ENCODE measurements around the gene EXOSC5.
"Not testable (repeated sequence)": the region's sequence is repeated elsewhere in the genome, so short reads cannot be mapped to it uniquely, and the experiment has no call there.

Gene EXOSC5

GRCh38 chr19:41426116-41426841 lies 29.1 kb upstream of the EXOSC5 start:
- DNase-seq (ENCODE audit: low read depth), result no peak

- DNase-seq (ENCODE audit: low read depth), result no peak
Observed at GRCh38 chr19:41425174-41426115, 28.3 kb upstream of the EXOSC5 start.

GRCh38 chr19:41424335-41425173 lies 27.4 kb upstream of the EXOSC5 start:
- DNase-seq (ENCODE audit: low read depth), result no peak

- DNase-seq (ENCODE audit: low read depth), result no peak
Observed at GRCh38 chr19:41422955-41423354, 25.8 kb upstream of the EXOSC5 start.

GRCh38 chr19:41422456-41422855 lies 25.3 kb upstream of the EXOSC5 start:
- no peak for DNase-seq (ENCODE audit: low read depth)

- DNase-seq (ENCODE audit: low read depth), result no peak
Observed at GRCh38 chr19:41421973-41422372, 24.8 kb upstream of the EXOSC5 start.

- no peak for DNase-seq (ENCODE audit: low read depth)
Observed at GRCh38 chr19:41421314-41421713, 24.2 kb upstream of the EXOSC5 start.

- DNase-seq (ENCODE audit: low read depth), result no peak
Observed at GRCh38 chr19:41420101-41420880, 23.1 kb upstream of the EXOSC5 start.

GRCh38 chr19:41416194-41416674 lies 19.1 kb upstream of the EXOSC5 start:
- DNase-seq (ENCODE audit: low read depth), result no peak

GRCh38 chr19:41415154-41415571 lies 18.0 kb upstream of the EXOSC5 start:
- DNase-seq (ENCODE audit: low read depth), result no peak

- no peak for DNase-seq (ENCODE audit: low read depth)
Observed at GRCh38 chr19:41414461-41414860, 17.3 kb upstream of the EXOSC5 start.

GRCh38 chr19:41413947-41414346 lies 16.8 kb upstream of the EXOSC5 start:
- no peak for DNase-seq (ENCODE audit: low read depth)

- no peak for DNase-seq (ENCODE audit: low read depth)
Observed at GRCh38 chr19:41412953-41413352, 15.8 kb upstream of the EXOSC5 start.

- DNase-seq (ENCODE audit: low read depth), result no peak
Observed at GRCh38 chr19:41411968-41412265, 14.8 kb upstream of the EXOSC5 start.

GRCh38 chr19:41411100-41411967 lies 14.2 kb upstream of the EXOSC5 start:
- DNase-seq (ENCODE audit: low read depth), result no peak

GRCh38 chr19:41410336-41411054 lies 13.3 kb upstream of the EXOSC5 start:
- DNase-seq (ENCODE audit: low read depth), result no peak

GRCh38 chr19:41409288-41409687 lies 12.1 kb upstream of the EXOSC5 start:
- no peak for DNase-seq (ENCODE audit: low read depth)

- not testable (repeated sequence) for DNase-seq (ENCODE audit: low read depth)
Observed at GRCh38 chr19:41408846-41409245, 11.7 kb upstream of the EXOSC5 start.

- DNase-seq (ENCODE audit: low read depth), result no peak
Observed at GRCh38 chr19:41408256-41408655, 11.1 kb upstream of the EXOSC5 start.

- DNase-seq (ENCODE audit: low read depth), result no peak
Observed at GRCh38 chr19:41407271-41407670, 10.1 kb upstream of the EXOSC5 start.
